Measurements from ENCODE around the gene LMX1B.
"Not testable (repeated sequence)": the region's sequence is repeated elsewhere in the genome, so short reads cannot be mapped to it uniquely, and the experiment has no call there.

Gene LMX1B

GRCh38 chr9:126649477-126649876 is 35.7 kb downstream of the LMX1B start:
- H3K4me3 ChIP-seq (ENCODE audit: low read depth, low read length): no peak overlapping the region
- DNase-seq (ENCODE audit: low read depth): no peak

GRCh38 chr9:126650404-126651341 is 36.9 kb downstream of the LMX1B start:
- no peak overlapping the region for H3K4me3 ChIP-seq (ENCODE audit: low read depth, low read length)
- no peak for DNase-seq (ENCODE audit: low read depth)

GRCh38 chr9:126652140-126652582 is 38.4 kb downstream of the LMX1B start:
- H3K4me3 ChIP-seq (ENCODE audit: low read depth, low read length): no peak overlapping the region
- DNase-seq (ENCODE audit: low read depth): no peak

- no peak overlapping the region for H3K4me3 ChIP-seq (ENCODE audit: low read depth, low read length)
- DNase-seq (ENCODE audit: low read depth): no peak
These were observed 40.4 kb downstream of the LMX1B start for GRCh38 chr9:126654124-126654523.

GRCh38 chr9:126656214-126656613 is 42.5 kb downstream of the LMX1B start:
- not testable (repeated sequence) for H3K4me3 ChIP-seq (ENCODE audit: low read depth, low read length); DNase-seq (ENCODE audit: low read depth)

- H3K4me3 ChIP-seq (ENCODE audit: low read depth, low read length): no peak overlapping the region
- DNase-seq (ENCODE audit: low read depth): no peak
These were observed 44.6 kb downstream of the LMX1B start for GRCh38 chr9:126658201-126658825.

- no peak for DNase-seq (ENCODE audit: low read depth)
- no peak overlapping the region for H3K4me3 ChIP-seq (ENCODE audit: low read depth, low read length)
These were observed 45.3 kb downstream of the LMX1B start for GRCh38 chr9:126658956-126659555.

GRCh38 chr9:126661122-126661520 is 47.4 kb downstream of the LMX1B start:
- DNase-seq (ENCODE audit: low read depth): no peak
- no peak overlapping the region for H3K4me3 ChIP-seq (ENCODE audit: low read depth, low read length)

- H3K4me3 ChIP-seq (ENCODE audit: low read depth, low read length): no peak overlapping the region
- no peak for DNase-seq (ENCODE audit: low read depth)
These were observed 48.0 kb downstream of the LMX1B start for GRCh38 chr9:126661521-126662251.

GRCh38 chr9:126663661-126664072 is 49.9 kb downstream of the LMX1B start:
- DNase-seq (ENCODE audit: low read depth): no peak
- H3K4me3 ChIP-seq (ENCODE audit: low read depth, low read length): no peak overlapping the region

GRCh38 chr9:126664900-126665643 is 51.3 kb downstream of the LMX1B start:
- no peak overlapping the region for H3K4me3 ChIP-seq (ENCODE audit: low read depth, low read length)
- no peak for DNase-seq (ENCODE audit: low read depth)

GRCh38 chr9:126665644-126666035 is 51.9 kb downstream of the LMX1B start:
- no peak overlapping the region for H3K4me3 ChIP-seq (ENCODE audit: low read depth, low read length)

GRCh38 chr9:126666155-126666803 is 52.6 kb downstream of the LMX1B start:
- no peak for DNase-seq (ENCODE audit: low read depth)
- H3K4me3 ChIP-seq (ENCODE audit: low read depth, low read length): no peak overlapping the region

More at GRCh38 chr9:126665644-126666035, 51.9 kb downstream of the LMX1B start:
- DNase-seq (ENCODE audit: low read depth): no peak

- DNase-seq (ENCODE audit: low read depth): no peak
- H3K4me3 ChIP-seq (ENCODE audit: low read depth, low read length): no peak overlapping the region
These were observed 53.7 kb downstream of the LMX1B start for GRCh38 chr9:126667190-126668055.

- no peak overlapping the region for H3K4me3 ChIP-seq (ENCODE audit: low read depth, low read length)
- no peak for DNase-seq (ENCODE audit: low read depth)
These were observed 54.3 kb downstream of the LMX1B start for GRCh38 chr9:126668058-126668457.

GRCh38 chr9:126669108-126669507 is 55.4 kb downstream of the LMX1B start:
- no peak for DNase-seq (ENCODE audit: low read depth)
- no peak overlapping the region for H3K4me3 ChIP-seq (ENCODE audit: low read depth, low read length)

- H3K4me3 ChIP-seq (ENCODE audit: low read depth, low read length): no peak overlapping the region
These were observed 56.5 kb downstream of the LMX1B start for GRCh38 chr9:126670270-126670669.

More at GRCh38 chr9:126670270-126670669, 56.5 kb downstream of the LMX1B start:
- no peak for DNase-seq (ENCODE audit: low read depth)
